ENCODE measurements around the gene CDHR3.
A peak's percentile ranks its signal among the peaks of the same experiment; 100 is the strongest.

DNA sequence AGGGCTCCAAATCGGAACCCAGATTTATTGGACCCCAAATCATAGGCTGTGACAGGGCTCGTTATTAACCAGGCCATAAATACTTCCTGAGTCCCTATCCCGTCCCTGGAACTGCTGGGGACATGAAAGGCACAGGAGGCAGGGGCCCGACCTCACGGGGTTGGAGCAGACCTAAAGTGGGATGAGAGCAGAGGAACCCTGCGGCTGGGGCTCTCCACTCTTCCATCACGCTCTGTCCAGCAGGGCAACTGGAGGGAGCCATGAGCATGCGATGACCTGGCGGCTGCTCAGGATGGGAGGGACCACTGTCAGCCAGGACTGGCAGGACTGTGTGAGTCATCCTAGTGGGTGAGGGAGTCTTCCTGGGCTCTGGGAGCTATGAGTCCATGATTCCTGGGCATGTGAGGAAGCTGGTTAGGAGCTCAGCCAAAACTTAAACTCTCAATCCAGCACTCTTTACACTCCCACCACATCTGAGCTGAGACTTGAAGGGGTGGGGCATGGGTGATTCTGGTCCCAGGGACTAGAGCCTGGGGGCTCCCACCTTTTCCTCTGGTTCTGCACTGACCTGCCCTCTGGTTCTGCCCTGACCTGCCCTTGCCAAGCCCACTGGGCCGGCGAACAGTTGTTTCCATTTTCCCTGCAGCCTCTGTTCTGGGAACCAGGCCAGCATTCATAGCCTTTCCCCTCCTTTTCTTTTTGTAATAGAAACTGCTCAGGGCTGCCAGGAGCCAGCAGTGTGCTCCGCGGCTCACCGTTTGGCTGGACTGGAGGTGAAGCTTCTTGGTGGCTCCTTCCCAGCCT, 101.9 kb downstream of the CDHR3 start:
- TF ChIP-seq, protein P1, sequence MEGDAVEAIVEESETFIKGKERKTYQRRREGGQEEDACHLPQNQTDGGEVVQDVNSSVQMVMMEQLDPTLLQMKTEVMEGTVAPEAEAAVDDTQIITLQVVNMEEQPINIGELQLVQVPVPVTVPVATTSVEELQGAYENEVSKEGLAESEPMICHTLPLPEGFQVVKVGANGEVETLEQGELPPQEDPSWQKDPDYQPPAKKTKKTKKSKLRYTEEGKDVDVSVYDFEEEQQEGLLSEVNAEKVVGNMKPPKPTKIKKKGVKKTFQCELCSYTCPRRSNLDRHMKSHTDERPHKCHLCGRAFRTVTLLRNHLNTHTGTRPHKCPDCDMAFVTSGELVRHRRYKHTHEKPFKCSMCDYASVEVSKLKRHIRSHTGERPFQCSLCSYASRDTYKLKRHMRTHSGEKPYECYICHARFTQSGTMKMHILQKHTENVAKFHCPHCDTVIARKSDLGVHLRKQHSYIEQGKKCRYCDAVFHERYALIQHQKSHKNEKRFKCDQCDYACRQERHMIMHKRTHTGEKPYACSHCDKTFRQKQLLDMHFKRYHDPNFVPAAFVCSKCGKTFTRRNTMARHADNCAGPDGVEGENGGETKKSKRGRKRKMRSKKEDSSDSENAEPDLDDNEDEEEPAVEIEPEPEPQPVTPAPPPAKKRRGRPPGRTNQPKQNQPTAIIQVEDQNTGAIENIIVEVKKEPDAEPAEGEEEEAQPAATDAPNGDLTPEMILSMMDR (conservative IDR thresholded peaks at IDR 0.05 in 1 of 2, IDR thresholded peaks at IDR 0.05 in 1 of 2; ENCODE audit: extremely low read depth in 1 of 2, insufficient read depth in 1 of 2, low read depth in 1 of 2, low read length in 2 of 2): peak in 1 of 2 donors; percentile 6
- TF ChIP-seq EZH2 (IDR thresholded peaks at IDR 0.05; ENCODE audit: borderline replicate concordance, low read length): no peak

Measured in mammary epithelial cell (primary cell).